H54 (cell line): Measurements from ENCODE around the gene DOCK3.

Experiments used
- DNase-seq: peaks from one replicate; pipeline ENCODE4 v3.0.0; 2011; ENCODE audit warnings: low spot score, mixed read lengths; ENCODE audit not compliant: insufficient read length
- FAIRE-seq: peaks from 3 replicates; lab custom pipeline; 2011; peaks lifted over from hg19 to GRCh38; lab: Jason Lieb, UNC
- POLR2A ChIP-seq: IDR thresholded peaks from 2 replicates; pipeline ENCODE4 v1.6.1; 2011; ENCODE audit warnings: low read depth, mild to moderate bottlenecking, low read length

DOCK3 gene

DNA sequence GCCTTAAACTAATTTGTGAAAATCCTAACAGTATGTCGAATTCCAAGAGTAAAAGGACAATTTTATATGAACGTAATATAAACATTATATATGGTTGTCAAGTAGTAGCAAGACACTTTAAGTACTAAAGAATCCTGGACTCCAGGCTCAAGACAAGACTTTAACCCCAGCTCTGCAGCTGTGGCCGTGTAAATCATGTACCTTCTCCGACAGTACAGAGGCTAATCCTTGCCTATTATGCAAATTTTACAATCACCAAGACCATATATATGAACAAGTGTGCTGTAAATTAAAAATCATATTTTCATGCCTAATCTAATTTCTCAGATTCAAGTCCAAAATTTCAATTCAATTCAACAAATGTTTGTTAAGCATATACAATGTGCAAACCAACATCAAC lies 752.2 kb downstream of the DOCK3 start:
- DNase-seq (no peak), FAIRE-seq (no peak)
- no peak for TF ChIP-seq POLR2A

DNA sequence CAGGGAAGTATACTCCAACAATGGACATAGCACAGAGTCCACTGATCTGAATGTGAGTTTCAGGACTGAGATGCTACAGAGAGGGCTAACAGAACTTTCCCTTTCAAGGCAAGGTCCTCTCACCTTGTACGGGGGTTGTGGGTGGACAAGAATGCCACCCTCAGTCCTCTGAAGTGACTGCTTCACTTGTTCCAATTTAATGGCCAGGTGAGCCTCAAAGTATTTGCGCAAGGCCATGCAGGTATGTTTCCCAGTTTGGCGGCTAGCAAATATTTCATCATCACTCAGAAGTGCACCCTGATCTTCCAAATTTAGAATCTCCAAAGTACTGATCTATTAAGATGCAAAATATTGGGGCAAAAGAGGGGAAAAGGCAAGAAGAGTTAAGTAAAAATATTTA lies 754.4 kb downstream of the DOCK3 start:
- FAIRE-seq (no peak), DNase-seq (no peak)
- TF ChIP-seq POLR2A, result no peak
